HL-60 (cell line): ENCODE data around the gene ATRNL1.

Source experiments
- CTCF ChIP-seq: IDR thresholded peaks from one replicate; pipeline ENCODE4 v1.5.1; 2011; ENCODE audit warnings: low read length, control low read depth, inconsistent platforms; ENCODE audit not compliant: insufficient read depth
- POLR2AphosphoS5 ChIP-seq: IDR thresholded peaks from 2 replicates; pipeline ENCODE4 v1.6.1; 2012; ENCODE audit warnings: low read depth
- REST ChIP-seq: IDR thresholded peaks from 2 replicates; pipeline ENCODE4 v1.6.1; 2012; ENCODE audit warnings: low read depth; ENCODE audit not compliant: insufficient replicate concordance

DNA sequence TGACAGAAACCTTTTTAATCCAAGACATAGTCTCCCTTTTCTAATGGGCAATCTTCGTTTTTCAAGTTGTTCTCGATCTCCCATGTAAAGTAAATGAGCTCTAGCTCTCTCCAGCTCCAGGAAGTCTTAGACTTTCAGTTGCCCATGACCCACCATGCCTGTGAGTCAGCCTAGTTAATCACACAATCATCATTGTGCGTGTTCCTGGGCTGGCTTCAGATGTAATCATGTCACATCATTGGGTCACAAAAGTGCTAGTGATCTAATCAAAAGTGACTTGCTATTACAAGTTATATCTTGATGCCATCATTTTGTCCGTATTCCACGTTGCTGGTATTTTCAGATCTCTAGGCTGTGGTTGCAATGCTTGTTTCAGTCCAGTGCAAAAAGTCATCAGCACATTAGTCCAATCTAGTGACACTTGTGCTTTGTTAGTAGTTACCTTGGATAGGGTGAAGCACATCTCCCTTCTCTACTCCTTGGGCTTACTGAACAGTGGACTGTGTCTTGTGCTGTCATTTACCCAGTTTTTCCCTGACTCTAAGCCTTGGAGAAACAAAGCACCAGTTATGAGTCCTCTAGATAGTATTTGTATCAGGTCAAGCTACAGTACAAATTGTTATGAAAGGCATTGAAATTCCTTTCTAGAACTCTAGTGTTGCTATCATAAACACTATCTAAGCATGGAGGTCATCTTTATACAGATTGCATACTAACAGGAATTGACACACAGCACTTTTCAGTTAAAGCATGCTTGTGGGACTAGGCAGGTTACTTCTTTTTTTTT, 863.3 kb downstream of the ATRNL1 start:
- TF ChIP-seq CTCF (no peak), REST (no peak), POLR2AphosphoS5 (no peak)
